ENCODE data around the gene CLPX. TPM values are rescaled to one million over a fixed set of nuclear protein-coding genes. Genes with fewer than 3 reads are reported as not detected.
"Not testable (repeated sequence)": the region's sequence is repeated elsewhere in the genome, so short reads cannot be mapped to it uniquely, and the experiment has no call there.

Gene CLPX
- polyA plus RNA-seq, 4 donors: 58.5 to 82.8 (median 76.5) TPM

- DNase-seq (ENCODE audit: low read depth in 4 of 4, low spot score in 2 of 4): no peak
Measured at GRCh38 chr15:65207280-65207840, 22.2 kb upstream of the CLPX start.

DNA sequence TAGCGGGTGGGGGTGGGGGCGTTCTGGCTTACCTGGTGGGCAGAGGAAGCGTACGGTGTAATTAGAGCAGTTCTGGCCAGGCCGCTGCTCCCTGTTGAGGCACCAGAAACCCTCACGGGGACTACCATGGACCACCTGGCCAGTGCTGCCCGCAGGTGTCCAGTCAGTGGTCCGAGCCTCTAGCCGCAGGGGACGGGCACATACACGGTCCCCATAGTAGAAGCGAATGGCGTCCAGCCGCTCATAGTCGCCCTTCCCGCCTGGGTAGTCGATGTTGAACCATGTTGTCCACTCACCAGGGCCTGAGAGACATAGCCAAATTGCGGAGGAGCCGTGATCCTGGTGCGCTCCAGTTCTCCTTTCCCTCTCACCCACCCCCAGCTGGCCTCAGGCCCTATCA lies 21.6 kb upstream of the CLPX start:
- DNase-seq (ENCODE audit: low read depth in 4 of 4, low spot score in 2 of 4): no peak

- no peak for DNase-seq (ENCODE audit: low read depth in 4 of 4, low spot score in 2 of 4)
Measured at GRCh38 chr15:65204931-65205660, 20.0 kb upstream of the CLPX start.

- no peak for DNase-seq (ENCODE audit: low read depth in 4 of 4, low spot score in 2 of 4)
Measured at GRCh38 chr15:65204236-65204930, 19.2 kb upstream of the CLPX start.

GRCh38 chr15:65201918-65202317 lies 16.8 kb upstream of the CLPX start:
- DNase-seq (ENCODE audit: low read depth in 4 of 4, low spot score in 2 of 4): no peak

DNA sequence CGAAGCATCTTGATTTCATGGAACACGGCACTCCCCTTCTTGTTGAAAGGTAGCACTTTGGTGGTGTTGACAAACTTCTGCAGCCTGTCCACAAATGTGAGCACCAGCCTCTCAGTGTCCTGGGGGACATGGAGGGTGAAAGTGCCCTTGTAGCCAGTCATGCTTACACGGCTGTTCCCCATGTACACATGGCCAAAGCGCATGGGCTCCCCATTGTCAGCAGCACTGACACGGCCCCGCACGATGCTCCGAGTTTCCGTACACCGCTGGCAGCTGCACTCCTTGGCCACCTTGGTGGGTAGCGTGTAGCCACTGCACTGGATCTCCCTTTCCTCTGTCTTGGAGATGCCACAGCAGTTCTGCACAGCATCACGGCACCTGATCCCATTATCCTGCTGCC lies 13.4 kb upstream of the CLPX start:
- DNase-seq (ENCODE audit: low read depth in 4 of 4, low spot score in 2 of 4): no peak

DNA sequence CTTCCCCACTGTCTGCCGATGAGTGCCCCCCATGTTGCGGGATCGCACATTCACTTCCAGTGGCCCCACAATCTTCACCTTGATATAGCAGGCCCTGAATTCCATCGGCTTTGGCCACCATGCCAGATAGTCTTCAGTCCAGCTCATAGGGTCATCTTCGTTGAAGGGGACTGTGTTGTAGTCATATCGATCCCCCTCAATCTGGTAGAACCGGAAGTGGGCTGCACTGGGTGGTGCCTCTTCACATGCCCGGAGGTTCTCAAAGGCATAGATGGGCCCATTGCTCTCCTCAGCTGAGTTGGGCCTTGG lies 12.1 kb upstream of the CLPX start:
- DNase-seq (ENCODE audit: low read depth in 4 of 4, low spot score in 2 of 4): no peak

DNA sequence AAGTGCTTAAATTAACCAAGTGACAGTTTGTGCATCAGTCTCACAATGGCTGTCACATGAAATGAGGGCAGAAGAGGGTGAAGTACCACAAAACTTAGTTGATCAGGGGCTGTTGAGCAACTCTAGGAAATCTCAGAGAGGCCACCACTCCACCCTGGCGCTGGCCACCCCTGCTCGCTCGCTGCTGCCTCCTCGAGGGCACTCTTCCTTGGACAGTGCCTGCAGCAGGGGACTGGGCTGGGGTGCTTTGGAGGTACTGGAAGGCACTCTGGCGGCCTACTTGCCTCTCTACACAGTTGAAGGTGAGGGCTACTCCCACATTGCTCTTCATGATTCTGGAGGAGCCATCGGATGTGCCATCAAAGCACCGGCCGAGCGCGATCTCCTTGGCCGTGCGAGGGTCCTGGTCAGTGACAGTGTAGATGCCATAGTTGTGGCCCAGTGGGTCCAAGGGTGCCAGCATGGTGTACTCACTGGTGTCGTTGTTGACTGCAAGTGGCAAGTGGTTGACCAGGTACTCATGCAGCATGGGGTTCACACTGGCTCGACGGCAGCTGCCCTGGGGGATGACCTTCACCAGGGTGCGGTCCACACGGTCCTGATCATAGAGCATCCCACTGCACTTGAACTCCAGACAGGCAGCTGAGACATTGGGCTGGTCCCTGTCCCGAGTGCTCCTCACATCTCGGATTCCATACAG lies 11.6 kb upstream of the CLPX start:
- no peak for DNase-seq (ENCODE audit: low read depth in 4 of 4, low spot score in 2 of 4)

- no peak for DNase-seq (ENCODE audit: low read depth in 4 of 4, low spot score in 2 of 4)
Measured at GRCh38 chr15:65195548-65195923, 10.4 kb upstream of the CLPX start.

- DNase-seq (ENCODE audit: low read depth in 4 of 4, low spot score in 2 of 4): no peak
Measured at GRCh38 chr15:65194826-65195547, 9.8 kb upstream of the CLPX start.

DNA sequence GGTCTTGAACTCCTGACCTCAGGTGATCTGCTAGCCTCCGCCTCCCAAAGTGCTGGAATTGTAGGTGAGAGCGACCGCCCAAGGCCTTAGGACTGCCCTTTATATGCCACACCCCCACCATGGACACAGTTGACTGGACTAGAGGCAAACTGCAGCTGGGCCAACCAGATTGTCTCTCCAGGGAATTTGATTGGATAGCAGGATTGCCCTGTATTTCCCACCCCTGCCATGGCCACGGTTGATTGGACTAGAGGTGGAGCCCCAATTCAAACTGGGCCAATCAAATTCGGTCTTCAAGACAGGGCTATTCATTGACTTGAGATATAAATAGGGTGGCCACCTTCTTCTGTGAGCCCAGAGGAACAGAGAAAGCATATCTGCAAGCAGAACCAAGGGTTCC lies 6.9 kb upstream of the CLPX start:
- no peak for DNase-seq (ENCODE audit: low read depth in 4 of 4, low spot score in 2 of 4)

DNA sequence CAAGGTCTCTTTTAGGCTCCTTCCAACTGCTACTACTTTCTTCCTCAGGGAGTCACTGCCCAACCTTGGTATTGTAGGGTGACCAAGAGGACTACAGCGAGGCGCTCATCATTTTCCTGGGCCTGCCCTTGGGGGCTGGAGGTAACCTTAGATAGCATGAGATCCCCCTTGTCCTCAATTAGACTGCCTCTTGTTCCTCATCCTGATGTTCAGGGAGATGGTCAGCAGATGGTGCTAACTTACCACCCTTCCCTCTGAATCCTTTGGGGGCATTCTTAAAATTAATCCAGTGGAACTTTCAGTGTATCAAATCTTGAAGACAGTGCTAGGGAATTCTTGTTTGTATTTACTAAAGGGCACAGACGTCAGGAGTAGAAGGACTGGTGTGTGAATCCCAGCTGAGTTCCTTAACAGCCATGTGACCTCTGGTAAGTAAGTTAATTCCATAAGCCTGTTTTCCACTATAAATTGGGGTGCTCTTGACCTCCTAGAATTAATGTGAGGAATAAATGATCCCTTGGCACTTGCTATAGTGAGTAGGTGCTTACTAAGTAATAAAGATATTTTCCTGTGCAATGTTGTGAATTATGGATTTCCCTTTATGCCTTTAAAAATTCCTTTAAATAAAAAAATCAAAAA lies 4.1 kb upstream of the CLPX start:
- DNase-seq (ENCODE audit: low read depth in 4 of 4, low spot score in 2 of 4): peak in 2 of 4 donors; percentile 57 to 59

DNA sequence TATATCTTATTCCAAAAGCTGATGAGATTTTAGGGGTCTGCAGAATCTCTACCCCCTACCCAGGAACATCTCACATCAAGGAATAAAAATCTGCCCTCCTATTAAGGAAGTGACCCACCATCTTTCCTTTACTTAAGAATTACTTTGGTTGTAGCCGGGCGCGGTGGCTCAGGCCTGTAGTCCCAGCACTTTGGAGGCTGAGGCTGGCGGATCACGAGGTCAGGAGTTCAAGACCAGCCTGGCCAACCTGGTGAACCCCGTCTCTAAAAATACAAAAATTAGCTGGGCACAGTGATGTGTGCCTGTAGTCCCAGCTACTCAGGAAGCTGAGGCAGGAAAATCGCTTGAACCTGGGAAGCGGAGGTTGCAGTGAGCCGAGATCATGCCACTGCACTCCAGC lies 3.3 kb upstream of the CLPX start:
- DNase-seq (ENCODE audit: low read depth in 4 of 4, low spot score in 2 of 4): not testable (repeated sequence)

DNA sequence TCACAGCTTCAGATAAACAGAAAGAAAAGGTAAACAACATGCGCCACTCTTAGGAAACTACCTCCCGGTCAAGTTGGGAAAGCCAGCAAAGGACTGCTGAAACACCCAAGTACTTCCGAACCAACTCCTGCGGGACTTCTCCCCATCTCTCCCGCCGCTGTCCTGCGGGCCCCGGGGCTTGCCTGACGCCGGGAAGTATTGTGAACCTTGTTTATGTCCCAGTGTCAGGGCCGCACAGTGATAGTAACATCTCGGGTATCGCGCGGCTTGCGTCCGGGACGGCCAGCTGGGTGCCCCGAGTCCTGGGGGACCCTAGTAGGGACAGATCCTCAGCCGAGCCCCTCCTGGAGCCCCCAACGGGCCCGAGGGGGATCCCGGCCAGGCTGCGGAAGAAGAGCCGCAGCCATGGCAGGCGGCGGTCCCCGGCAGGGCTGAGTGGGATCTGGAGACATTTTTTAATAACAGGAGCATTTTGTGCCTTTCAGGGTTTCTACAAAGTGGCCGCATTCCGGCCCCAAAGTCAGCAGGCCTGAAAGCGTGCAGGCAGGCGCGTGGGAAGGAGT lies 756 bp downstream of the CLPX start:
- DNase-seq (ENCODE audit: low read depth in 4 of 4, low spot score in 2 of 4): peak; percentile 34 to 61 (median 42)

DNA sequence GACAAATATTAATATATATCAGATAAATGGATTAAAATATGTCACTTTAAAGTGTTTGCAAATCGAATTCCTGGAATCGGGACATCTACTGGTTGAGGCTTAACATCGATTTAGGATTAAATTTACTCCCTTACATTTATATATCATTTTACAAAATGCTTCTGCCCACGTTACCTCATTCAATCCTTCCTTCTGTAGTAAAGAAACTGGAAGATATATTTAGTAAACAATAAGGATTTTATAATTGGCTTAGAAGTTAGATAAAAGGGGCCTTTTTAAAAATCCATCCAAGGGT lies 1.3 kb downstream of the CLPX start:
- DNase-seq (ENCODE audit: low read depth in 4 of 4, low spot score in 2 of 4): peak in 2 of 4 donors; percentile 6 to 39

GRCh38 chr15:65182538-65182937 lies 2.6 kb downstream of the CLPX start:
- DNase-seq (ENCODE audit: low read depth in 4 of 4, low spot score in 2 of 4): no peak

DNA sequence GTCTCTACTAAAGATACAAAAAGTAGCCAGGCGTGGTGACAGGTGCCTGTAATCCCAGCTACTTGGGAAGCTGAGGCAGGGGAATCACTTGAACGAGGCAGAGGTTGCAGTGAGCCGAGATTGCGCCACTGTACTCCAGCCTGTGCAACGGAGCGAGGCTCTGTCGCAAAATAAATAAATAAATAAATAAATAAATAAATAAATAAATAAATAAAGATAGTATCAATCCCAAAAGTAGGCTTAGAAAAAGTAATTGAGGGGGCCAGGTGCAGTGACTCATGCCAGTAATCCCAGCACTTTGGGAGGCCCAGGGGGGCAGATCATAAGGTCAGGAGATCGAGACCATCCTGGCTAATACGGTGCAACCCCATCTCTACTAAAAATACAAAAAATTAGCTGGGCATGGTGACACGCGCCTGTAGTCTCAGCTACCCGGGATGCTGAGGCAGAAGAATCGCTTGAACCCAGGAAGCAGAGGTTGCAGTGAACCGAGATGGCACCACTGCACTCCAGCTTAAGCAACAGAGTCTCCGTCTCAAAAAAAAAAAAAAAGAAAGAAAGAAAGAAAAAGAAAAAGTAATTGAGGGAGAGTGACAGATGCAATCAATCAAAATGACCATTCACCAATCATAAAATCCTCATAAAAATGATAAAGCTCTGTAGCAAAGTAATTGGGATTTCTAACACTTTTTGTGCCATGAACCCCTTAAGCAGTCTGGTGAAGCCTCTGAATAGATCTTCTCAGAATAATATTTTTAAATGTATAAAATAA lies 3.4 kb downstream of the CLPX start:
- DNase-seq (ENCODE audit: low read depth in 4 of 4, low spot score in 2 of 4): not testable (repeated sequence)

- no peak for DNase-seq (ENCODE audit: low read depth in 4 of 4, low spot score in 2 of 4)
Measured at GRCh38 chr15:65180167-65180566, 5.0 kb downstream of the CLPX start.

DNA sequence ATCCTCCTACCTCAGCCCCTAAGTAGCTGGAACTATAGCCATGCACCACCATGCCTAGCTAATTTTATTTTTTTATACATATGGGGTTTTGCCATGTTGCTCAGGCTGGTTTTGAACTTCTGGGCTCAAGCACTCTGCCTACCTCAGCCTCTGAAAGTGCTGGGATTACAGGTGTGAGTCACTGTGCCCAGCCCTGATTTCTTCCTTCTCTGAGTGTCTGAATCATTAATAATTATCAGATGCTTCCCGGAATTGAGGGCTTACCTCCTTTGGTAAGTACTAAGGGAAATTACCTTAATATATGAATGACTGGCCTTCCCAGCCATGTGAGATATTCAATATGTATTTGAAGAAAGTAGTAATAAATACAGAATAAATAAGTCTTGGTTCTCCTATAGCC lies 7.2 kb downstream of the CLPX start:
- DNase-seq (ENCODE audit: low read depth in 4 of 4, low spot score in 2 of 4): no peak

DNA sequence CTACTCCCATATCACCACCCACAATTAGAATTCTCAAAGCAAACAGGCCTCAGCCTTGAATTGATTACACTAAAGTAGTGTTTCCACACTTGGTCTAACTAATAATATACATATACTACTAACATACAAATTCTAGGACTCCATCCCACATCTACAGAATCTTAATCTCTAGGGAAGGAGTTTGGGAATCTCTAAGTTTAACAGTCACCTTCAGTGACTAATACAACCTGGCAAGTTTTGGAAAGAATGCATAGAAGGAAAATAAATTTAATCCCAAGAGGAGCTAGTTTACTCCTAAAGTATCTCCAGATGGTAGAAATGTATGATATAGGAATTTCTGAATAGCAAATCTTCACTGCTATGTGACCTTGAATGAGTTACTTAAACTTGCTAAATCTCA lies 9.1 kb downstream of the CLPX start:
- DNase-seq (ENCODE audit: low read depth in 4 of 4, low spot score in 2 of 4): no peak

All from left renal cortex interstitium (tissue), 4 donors.